Cardiac muscle cell (in vitro differentiated cells and primary cell): Measurements from ENCODE around the gene ITGB1. TPM values are rescaled to one million over a fixed set of nuclear protein-coding genes. Genes with fewer than 3 reads are reported as not detected.
"Not testable (repeated sequence)": the region's sequence is repeated elsewhere in the genome, so short reads cannot be mapped to it uniquely, and the experiment has no call there.

ENCODE experiments used
- DNase-seq, 2 donors: peaks; one replicate each; pipeline versions ENCODE4 v3.0.0 to v3.0.0-alpha.2; 2010 to 2017; ENCODE audit warnings: low read depth in 1 of 2, low spot score in 1 of 2
- H3K27ac ChIP-seq: fragments of 200-600 bp; sonication (generic); 2 replicates; pipeline ENCODE4 v1.5.1; 2016
- H3K27me3 ChIP-seq: fragments of 200-600 bp; sonication (generic); 2 replicates; pipeline ENCODE4 v1.6.0; 2016; ENCODE audit warnings: control low read depth
- H3K36me3 ChIP-seq: fragments of 200-600 bp; sonication (generic); 2 replicates; pipeline ENCODE4 v1.5.1; 2016; ENCODE audit warnings: control low read depth
- H3K4me1 ChIP-seq: fragments of 200-600 bp; sonication (generic); 2 replicates; pipeline ENCODE4 v1.8.1; 2017; ENCODE audit warnings: low read depth, mild to moderate bottlenecking, mixed run types
- H3K4me3 ChIP-seq: fragments of 200-600 bp; sonication (generic); 2 replicates; pipeline ENCODE4 v1.5.1; 2016; ENCODE audit warnings: mild to moderate bottlenecking
- H3K9me3 ChIP-seq: fragments of 200-600 bp; sonication (generic); 2 replicates; pipeline ENCODE4 v1.5.1; 2017; ENCODE audit warnings: low read depth, mild to moderate bottlenecking, control low read depth
- CTCF ChIP-seq: IDR thresholded peaks from 2 replicates; pipeline ENCODE4 v1.5.1; 2012; ENCODE audit warnings: low read depth, mild to moderate bottlenecking, low read length
- polyA plus RNA-seq: library from polyadenylated mRNA; unstranded; fragments of >200 nt; fragmentation: Nextera tagmentation; extraction: Ambion mirVana; gene quantifications from 2 replicates; pipeline ENCODE4 v1.2.1, GENCODE V29; 2016
- total RNA-seq: library from RNA; depleted of rRNA; stranded (reverse); fragments of >200 nt; gene quantifications from 2 replicates; pipeline ENCODE4 v1.2.3, GENCODE V29; 2016

Gene ITGB1
- total and polyA plus RNA-seq, 2 experiments from 2014 or later, result 321 to 490 TPM

- no peak for DNase-seq
- TF ChIP-seq CTCF, result no peak
- Histone ChIP-seq H3K27me3 (no peaks in the 10 kb centered on the region), H3K9me3 (no peaks in the 10 kb centered on the region), H3K4me1 (peaks cover 4% of the 10 kb centered on the region), H3K4me3 (no peak overlapping the region), H3K36me3 (no peaks in the 10 kb centered on the region), H3K27ac (no peak overlapping the region)
Measured at GRCh38 chr10:32995751-32996150, 37.7 kb upstream of the ITGB1 start.

- Histone ChIP-seq H3K27me3 (no peaks in the 10 kb centered on the region), H3K4me3 (no peak overlapping the region), H3K27ac (no peak overlapping the region)
Measured at GRCh38 chr10:32995066-32995622, 37.1 kb upstream of the ITGB1 start.

GRCh38 chr10:32994632-32995031 is 36.6 kb upstream of the ITGB1 start:
- not testable (repeated sequence) for H3K4me3 ChIP-seq, H3K9me3 ChIP-seq, H3K27ac ChIP-seq, H3K27me3 ChIP-seq, DNase-seq, H3K36me3 ChIP-seq, H3K4me1 ChIP-seq

More at GRCh38 chr10:32995066-32995622, 37.1 kb upstream of the ITGB1 start:
- Histone ChIP-seq H3K36me3 (no peaks in the 10 kb centered on the region), H3K4me1 (peaks cover 4% of the 10 kb centered on the region), H3K9me3 (no peaks in the 10 kb centered on the region)
- DNase-seq, result no peak
- no peak for TF ChIP-seq CTCF

- not testable (repeated sequence) for H3K4me3 ChIP-seq, H3K27me3 ChIP-seq, H3K4me1 ChIP-seq, DNase-seq, H3K9me3 ChIP-seq, H3K27ac ChIP-seq, H3K36me3 ChIP-seq
Measured at GRCh38 chr10:32992310-32992709, 34.3 kb upstream of the ITGB1 start.

- no peak overlapping the region for H3K4me3 ChIP-seq
- no peaks in the 10 kb centered on the region for H3K27me3 ChIP-seq
- no peaks in the 10 kb centered on the region for H3K4me1 ChIP-seq
Measured at GRCh38 chr10:32990811-32991210, 32.8 kb upstream of the ITGB1 start.

GRCh38 chr10:32988604-32989003 is 30.6 kb upstream of the ITGB1 start:
- Histone ChIP-seq H3K27ac (no peak overlapping the region), H3K27me3 (no peaks in the 10 kb centered on the region), H3K4me1 (no peaks in the 10 kb centered on the region), H3K4me3 (no peak overlapping the region), H3K36me3 (no peaks in the 10 kb centered on the region), H3K9me3 (no peaks in the 10 kb centered on the region)
- no peak for TF ChIP-seq CTCF
- no peak for DNase-seq

More at GRCh38 chr10:32990811-32991210, 32.8 kb upstream of the ITGB1 start:
- no peak overlapping the region for H3K27ac ChIP-seq
- H3K36me3 ChIP-seq, result no peaks in the 10 kb centered on the region
- H3K9me3 ChIP-seq, result no peaks in the 10 kb centered on the region
- TF ChIP-seq CTCF, result no peak
- DNase-seq, result no peak

- Histone ChIP-seq H3K4me1 (no peaks in the 10 kb centered on the region), H3K27ac (no peak overlapping the region), H3K9me3 (no peaks in the 10 kb centered on the region), H3K4me3 (no peak overlapping the region), H3K36me3 (no peaks in the 10 kb centered on the region), H3K27me3 (no peaks in the 10 kb centered on the region)
- no peak for TF ChIP-seq CTCF
- no peak for DNase-seq
Measured at GRCh38 chr10:32987172-32987571, 29.1 kb upstream of the ITGB1 start.
